ENCODE results near the gene CREG2.

- TF ChIP-seq, protein P1, sequence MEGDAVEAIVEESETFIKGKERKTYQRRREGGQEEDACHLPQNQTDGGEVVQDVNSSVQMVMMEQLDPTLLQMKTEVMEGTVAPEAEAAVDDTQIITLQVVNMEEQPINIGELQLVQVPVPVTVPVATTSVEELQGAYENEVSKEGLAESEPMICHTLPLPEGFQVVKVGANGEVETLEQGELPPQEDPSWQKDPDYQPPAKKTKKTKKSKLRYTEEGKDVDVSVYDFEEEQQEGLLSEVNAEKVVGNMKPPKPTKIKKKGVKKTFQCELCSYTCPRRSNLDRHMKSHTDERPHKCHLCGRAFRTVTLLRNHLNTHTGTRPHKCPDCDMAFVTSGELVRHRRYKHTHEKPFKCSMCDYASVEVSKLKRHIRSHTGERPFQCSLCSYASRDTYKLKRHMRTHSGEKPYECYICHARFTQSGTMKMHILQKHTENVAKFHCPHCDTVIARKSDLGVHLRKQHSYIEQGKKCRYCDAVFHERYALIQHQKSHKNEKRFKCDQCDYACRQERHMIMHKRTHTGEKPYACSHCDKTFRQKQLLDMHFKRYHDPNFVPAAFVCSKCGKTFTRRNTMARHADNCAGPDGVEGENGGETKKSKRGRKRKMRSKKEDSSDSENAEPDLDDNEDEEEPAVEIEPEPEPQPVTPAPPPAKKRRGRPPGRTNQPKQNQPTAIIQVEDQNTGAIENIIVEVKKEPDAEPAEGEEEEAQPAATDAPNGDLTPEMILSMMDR (IDR thresholded peaks at IDR 0.05) = no peak
- TF ChIP-seq POLR2A (IDR thresholded peaks at IDR 0.05) = no peak
Observed at GRCh38 chr2:101367508-101367907, 19.8 kb downstream of the CREG2 start.
